Lower lobe of right lung (tissue), 2 donors: Measurements from ENCODE around the gene ARL17B. TPM values are rescaled to one million over a fixed set of nuclear protein-coding genes. Genes with fewer than 3 reads are reported as not detected.
"Not testable (repeated sequence)": the region's sequence is repeated elsewhere in the genome, so short reads cannot be mapped to it uniquely, and the experiment has no call there.

Experiments used
- ATAC-seq, 2 donors: fragments of 200-7000 bp; cut with Tn5 transposase; one replicate each; pipeline ENCODE4 v1.9.1; 2020 to 2022; ENCODE audit warnings: mild to moderate bottlenecking in 2 of 2, moderate library complexity in 2 of 2
- DNase-seq: peaks from one replicate; pipeline ENCODE4 v3.0.0-alpha.2; 2020
- H3K27ac ChIP-seq: fragments of 200-600 bp; one replicate; pipeline ENCODE4 v1.8.0; 2022
- H3K27me3 ChIP-seq: fragments of 200-600 bp; one replicate; pipeline ENCODE4 v1.8.0; 2022; ENCODE audit warnings: low read depth
- H3K36me3 ChIP-seq: fragments of 200-600 bp; one replicate; pipeline ENCODE4 v1.8.0; 2022; ENCODE audit warnings: mild to moderate bottlenecking
- H3K4me1 ChIP-seq: fragments of 200-600 bp; one replicate; pipeline ENCODE4 v1.8.0; 2022
- H3K4me3 ChIP-seq: fragments of 200-600 bp; one replicate; pipeline ENCODE4 v1.8.0; 2022; ENCODE audit warnings: mild to moderate bottlenecking
- H3K9me3 ChIP-seq: fragments of 200-600 bp; one replicate; pipeline ENCODE4 v1.8.0; 2022
- intact Hi-C: fragments of 100-400 bp; cut with DNase I; formaldehyde crosslinking; loops from one replicate; pipeline ENCODE4 v1.11.0; 2022
- total RNA-seq: library from RNA; stranded (reverse); fragmentation: NEBNext Ultra II Directional; extraction: Animal tissue kit (Norgen Biotek cat#: 25700); gene quantifications from one replicate; pipeline ENCODE4 v1.2.1, GENCODE V29; 2021
- donor health status: DM: no; HTN: yes; CAD: no; lungs with severe emphysema.

Gene ARL17B
- total RNA-seq, 1 donor from 2014 or later = 29.3 TPM

DNA sequence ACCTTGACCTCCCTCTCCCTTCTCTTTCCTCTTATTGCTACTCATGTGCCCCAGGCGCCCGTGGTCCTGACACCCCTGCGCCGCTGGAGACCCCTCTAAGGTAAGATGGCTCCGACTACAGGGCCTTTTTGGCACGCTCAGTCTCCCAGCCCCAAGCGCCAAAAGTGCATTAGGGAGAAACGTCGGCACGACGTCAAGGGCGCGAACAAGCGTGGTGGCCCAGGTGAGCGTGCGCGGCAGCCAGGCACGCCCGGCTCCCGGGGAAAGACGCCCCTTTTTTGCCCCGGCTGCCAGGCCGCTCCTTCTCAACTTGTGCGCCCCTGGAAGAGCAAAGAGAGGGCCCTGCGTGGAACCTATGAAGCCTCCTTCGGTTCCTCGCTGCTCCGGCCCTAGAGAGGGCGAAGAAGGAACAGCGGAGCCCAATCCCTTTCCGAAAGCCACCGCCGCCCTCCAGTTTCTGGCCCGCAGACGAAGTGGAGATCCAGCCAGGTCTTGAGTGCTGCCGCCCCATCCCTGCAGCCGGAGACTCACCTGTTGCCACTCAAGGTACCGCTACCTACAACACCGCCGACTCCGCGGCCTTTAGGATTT, 326 bp downstream of the ARL17B start:
- H3K4me3 ChIP-seq = peak overlapping the region; percentile 39
- H3K27ac ChIP-seq, intact Hi-C loops, H3K9me3 ChIP-seq, DNase-seq, H3K4me1 ChIP-seq, H3K27me3 ChIP-seq, H3K36me3 ChIP-seq: not testable (repeated sequence)
- peak; percentile 76 to 84 for ATAC-seq

DNA sequence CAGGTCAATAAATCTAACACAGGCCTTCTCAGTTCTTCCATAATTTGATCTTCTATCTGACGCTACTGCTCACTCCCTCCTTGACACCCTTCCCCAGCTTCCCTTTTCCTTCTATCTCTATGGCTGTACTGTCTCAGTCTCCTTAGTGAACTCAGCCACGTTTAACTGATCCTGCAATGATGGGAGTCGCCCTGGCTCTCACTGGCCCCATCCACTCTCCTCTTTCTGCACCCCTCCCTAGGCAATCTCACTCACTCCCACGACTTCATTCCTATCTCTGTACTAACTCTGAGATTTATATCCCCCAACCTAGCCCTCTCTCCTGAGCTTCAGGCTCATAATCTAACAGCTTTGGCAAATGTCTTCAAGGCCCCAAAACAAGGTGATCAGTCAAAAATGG, 7.7 kb downstream of the ARL17B start:
- DNase-seq, H3K27ac ChIP-seq, H3K36me3 ChIP-seq, H3K4me1 ChIP-seq, H3K27me3 ChIP-seq, H3K4me3 ChIP-seq, H3K9me3 ChIP-seq, intact Hi-C loops: not testable (repeated sequence)
- ATAC-seq = peak in 1 of 2 donors; percentile 6

- DNase-seq, H3K27ac ChIP-seq, intact Hi-C loops, H3K9me3 ChIP-seq, H3K27me3 ChIP-seq, H3K36me3 ChIP-seq, H3K4me1 ChIP-seq, ATAC-seq, H3K4me3 ChIP-seq: not testable (repeated sequence)
Measured at GRCh38 chr17:46349060-46349459, 12.5 kb downstream of the ARL17B start.

- H3K27me3 ChIP-seq, H3K9me3 ChIP-seq, H3K27ac ChIP-seq, H3K4me1 ChIP-seq, H3K36me3 ChIP-seq, H3K4me3 ChIP-seq, DNase-seq, intact Hi-C loops: not testable (repeated sequence)
- ATAC-seq = peak; percentile 47 to 72
Measured at GRCh38 chr17:46348345-46348744, 13.2 kb downstream of the ARL17B start.

DNA sequence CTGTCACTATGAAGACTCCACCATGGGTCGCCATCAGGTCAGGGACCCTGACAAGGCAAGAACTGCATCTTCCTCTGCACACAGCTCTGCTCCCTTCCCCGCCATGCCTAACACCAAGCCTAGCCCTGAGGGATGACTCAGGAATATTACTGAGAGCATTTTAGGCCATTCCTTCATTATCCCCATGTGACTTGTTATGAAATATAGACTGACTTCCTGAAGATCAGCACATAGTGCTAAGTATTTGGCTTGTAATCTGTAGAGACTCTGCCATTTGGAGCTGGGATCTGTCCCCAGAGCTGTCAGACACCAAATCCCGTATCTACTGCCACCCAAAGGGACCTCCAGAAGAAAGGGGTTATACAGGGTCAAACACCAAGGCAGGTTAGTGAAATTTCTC, 19.4 kb downstream of the ARL17B start:
- H3K36me3 ChIP-seq, DNase-seq, H3K4me1 ChIP-seq, H3K27ac ChIP-seq, intact Hi-C loops, H3K27me3 ChIP-seq, H3K4me3 ChIP-seq, H3K9me3 ChIP-seq: not testable (repeated sequence)
- peak; percentile 49 to 86 for ATAC-seq

DNA sequence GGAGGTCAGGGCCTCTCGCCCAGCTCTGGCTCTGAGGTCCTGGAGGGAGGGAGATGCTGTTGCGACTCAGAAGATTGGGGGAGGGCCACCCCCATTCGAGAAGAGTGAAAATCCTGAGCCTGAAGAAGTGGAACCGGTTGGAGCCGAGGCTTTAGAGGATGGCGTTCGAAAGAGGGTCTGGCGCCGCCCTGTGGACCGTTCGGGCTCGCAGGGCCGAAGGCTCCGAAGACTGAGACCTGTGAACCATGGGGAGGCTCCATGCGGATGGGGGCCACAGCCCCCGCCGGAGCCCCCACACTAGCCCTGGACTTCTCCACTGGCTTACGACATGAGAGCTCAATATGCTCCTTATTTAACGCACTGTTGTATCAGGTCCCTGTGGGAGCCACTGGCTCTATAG, 20.3 kb downstream of the ARL17B start:
- H3K36me3 ChIP-seq, H3K4me3 ChIP-seq, H3K27me3 ChIP-seq, H3K4me1 ChIP-seq, H3K27ac ChIP-seq, ATAC-seq, H3K9me3 ChIP-seq, intact Hi-C loops, DNase-seq: not testable (repeated sequence)

GRCh38 chr17:46294831-46295230, 66.7 kb downstream of the ARL17B start, which contains the start of gene LRRC37A:
TSS of gene LRRC37A (plus strand) at chr17:46295131. CDS start at chr17:46295134, 3 bp downstream.
- H3K4me1 ChIP-seq, H3K27ac ChIP-seq, H3K4me3 ChIP-seq, H3K36me3 ChIP-seq, ATAC-seq, DNase-seq, intact Hi-C loops, H3K9me3 ChIP-seq, H3K27me3 ChIP-seq: not testable (repeated sequence)

- H3K27ac ChIP-seq, DNase-seq, H3K36me3 ChIP-seq, H3K4me3 ChIP-seq, H3K4me1 ChIP-seq, ATAC-seq, H3K27me3 ChIP-seq, intact Hi-C loops, H3K9me3 ChIP-seq: not testable (repeated sequence)
Measured at GRCh38 chr17:46291618-46292017, 69.9 kb downstream of the ARL17B start.

DNA sequence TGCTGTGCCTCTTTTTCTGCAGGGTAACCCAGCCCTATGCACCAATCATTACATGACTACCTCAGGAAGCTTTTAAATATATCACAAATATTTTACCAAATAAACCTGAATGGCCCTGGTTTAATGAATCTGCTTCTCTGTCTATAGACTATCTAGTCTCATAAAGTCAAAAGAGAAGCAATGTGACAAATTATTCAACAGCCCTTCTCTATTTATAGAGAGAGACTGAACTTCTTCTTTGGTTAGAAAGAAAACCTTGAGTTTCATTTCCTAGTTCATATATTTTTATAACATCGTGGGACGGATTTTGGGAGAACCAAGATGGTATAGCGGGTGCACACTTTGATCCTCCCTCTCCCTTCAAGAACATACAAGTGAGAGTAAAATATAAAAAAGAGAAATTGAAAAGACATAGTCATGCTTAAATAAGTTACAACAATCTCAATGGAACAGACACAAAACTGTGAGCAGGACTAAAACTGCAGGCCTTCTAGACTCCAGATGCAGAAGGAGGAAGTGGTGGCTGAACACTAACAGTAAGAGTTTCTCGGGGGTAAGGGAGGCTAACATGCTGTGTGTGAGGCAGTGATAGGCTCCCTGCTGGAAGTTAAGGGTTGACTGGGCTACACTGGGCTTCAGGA, 70.5 kb downstream of the ARL17B start:
- H3K27me3 ChIP-seq, intact Hi-C loops, DNase-seq, H3K4me3 ChIP-seq, H3K36me3 ChIP-seq, H3K9me3 ChIP-seq, H3K4me1 ChIP-seq: not testable (repeated sequence)
- H3K27ac ChIP-seq = peak overlapping the region; percentile 11
- ATAC-seq = peak; percentile 59 to 61

DNA sequence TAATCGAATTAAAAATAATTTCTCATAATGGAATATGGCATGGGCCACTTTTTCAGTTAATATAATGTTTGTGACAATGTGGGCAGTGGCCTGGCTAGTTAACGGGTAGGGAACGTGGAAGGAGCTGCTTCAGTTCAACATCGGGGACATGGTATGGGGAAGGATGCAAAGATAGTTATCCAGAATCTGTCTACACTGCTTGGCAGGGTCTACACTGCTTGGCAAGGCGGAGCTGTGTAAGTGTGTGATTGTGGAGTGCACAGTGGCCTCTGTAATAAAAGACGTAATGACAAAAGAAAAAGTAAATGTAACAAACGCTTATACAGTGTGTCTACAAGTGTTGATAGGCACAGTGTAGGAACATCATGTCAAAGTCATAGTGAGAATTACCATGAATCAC, 74.0 kb downstream of the ARL17B start:
- H3K27me3 ChIP-seq, intact Hi-C loops, DNase-seq, ATAC-seq, H3K36me3 ChIP-seq, H3K9me3 ChIP-seq, H3K4me3 ChIP-seq, H3K27ac ChIP-seq, H3K4me1 ChIP-seq: not testable (repeated sequence)
